ENCODE measurements around the gene ZFYVE1.

DNA sequence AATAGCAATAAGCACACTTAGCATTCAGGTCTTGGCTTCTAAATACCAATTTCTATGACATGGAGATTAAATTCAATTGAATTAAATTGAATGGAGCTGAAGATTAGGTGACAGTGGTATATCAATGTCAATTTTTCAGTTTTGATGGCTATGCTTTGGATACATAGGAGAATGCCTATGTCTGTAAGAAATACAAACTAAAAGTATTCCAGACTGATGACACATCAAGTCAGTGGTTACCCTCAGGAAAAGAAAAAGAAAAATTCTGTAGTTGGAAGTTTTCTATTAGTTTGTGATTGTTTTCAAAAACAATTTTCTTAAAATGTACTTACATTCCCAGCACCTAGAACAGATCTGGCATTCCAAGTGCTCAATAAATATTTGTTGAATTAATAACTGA lies 105.5 kb downstream of the ZFYVE1 start:
- TF ChIP-seq, protein P1, sequence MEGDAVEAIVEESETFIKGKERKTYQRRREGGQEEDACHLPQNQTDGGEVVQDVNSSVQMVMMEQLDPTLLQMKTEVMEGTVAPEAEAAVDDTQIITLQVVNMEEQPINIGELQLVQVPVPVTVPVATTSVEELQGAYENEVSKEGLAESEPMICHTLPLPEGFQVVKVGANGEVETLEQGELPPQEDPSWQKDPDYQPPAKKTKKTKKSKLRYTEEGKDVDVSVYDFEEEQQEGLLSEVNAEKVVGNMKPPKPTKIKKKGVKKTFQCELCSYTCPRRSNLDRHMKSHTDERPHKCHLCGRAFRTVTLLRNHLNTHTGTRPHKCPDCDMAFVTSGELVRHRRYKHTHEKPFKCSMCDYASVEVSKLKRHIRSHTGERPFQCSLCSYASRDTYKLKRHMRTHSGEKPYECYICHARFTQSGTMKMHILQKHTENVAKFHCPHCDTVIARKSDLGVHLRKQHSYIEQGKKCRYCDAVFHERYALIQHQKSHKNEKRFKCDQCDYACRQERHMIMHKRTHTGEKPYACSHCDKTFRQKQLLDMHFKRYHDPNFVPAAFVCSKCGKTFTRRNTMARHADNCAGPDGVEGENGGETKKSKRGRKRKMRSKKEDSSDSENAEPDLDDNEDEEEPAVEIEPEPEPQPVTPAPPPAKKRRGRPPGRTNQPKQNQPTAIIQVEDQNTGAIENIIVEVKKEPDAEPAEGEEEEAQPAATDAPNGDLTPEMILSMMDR (conservative IDR thresholded peaks at IDR 0.05; ENCODE audit: low read length), result no peak
- no peak for TF ChIP-seq EZH2phosphoT487 (IDR thresholded peaks at IDR 0.05; ENCODE audit: borderline replicate concordance, low read depth, low read length)

All from OCI-LY7 (cell line).